ENCODE results near the gene MTSS2. TPM values are rescaled to one million over a fixed set of nuclear protein-coding genes. Genes with fewer than 3 reads are reported as not detected.

MTSS2 gene
- polyA plus RNA-seq, 1 experiment, result 57.9 TPM

DNA sequence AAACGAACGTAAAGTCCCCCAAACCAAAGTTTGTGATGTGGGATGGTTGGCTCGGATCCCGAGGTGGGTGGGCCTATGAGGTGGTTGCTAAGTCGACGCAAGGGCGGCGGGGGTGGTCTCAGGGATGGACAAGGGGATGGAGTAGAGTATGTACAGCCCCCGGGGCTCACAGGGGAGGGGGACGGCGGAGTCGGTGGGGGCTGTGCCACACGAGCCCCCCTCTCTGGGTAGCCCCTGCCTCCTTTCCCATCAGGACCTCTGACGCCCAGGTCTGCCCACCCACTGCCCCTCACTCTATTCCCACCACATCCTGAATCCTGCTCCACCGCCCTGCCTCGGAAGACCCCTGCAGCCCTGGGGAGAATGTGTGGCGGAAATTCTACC is 24.3 kb downstream of the MTSS2 start:
- POLR2A ChIA-PET, result no interaction called here
- Histone ChIP-seq H3K27me3 (ENCODE audit: control insufficient read depth, insufficient read depth, low read length) (no peaks in the 10 kb centered on the region), H3K4me3 (ENCODE audit: low read depth, low read length) (no peak overlapping the region), H3K9me3 (ENCODE audit: control insufficient read depth, insufficient read depth, low read length) (no peaks in the 10 kb centered on the region; the same call in 1 of the 2 replicates), H3K27ac (ENCODE audit: low read depth, low read length) (no peak overlapping the region)
- TF ChIP-seq, protein P1, sequence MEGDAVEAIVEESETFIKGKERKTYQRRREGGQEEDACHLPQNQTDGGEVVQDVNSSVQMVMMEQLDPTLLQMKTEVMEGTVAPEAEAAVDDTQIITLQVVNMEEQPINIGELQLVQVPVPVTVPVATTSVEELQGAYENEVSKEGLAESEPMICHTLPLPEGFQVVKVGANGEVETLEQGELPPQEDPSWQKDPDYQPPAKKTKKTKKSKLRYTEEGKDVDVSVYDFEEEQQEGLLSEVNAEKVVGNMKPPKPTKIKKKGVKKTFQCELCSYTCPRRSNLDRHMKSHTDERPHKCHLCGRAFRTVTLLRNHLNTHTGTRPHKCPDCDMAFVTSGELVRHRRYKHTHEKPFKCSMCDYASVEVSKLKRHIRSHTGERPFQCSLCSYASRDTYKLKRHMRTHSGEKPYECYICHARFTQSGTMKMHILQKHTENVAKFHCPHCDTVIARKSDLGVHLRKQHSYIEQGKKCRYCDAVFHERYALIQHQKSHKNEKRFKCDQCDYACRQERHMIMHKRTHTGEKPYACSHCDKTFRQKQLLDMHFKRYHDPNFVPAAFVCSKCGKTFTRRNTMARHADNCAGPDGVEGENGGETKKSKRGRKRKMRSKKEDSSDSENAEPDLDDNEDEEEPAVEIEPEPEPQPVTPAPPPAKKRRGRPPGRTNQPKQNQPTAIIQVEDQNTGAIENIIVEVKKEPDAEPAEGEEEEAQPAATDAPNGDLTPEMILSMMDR (IDR thresholded peaks at IDR 0.05; ENCODE audit: low read depth, low read length), result no peak
- no peak for DNase-seq (ENCODE audit: low read depth, low spot score)
- CTCF ChIA-PET, result interaction anchor here (0.5 to 2.2 kb wide), 3 partner anchors 8 to 109 kb away, joined by 5 to 13 read pairs (median 7); no protein-coding TSS in a partner anchor

DNA sequence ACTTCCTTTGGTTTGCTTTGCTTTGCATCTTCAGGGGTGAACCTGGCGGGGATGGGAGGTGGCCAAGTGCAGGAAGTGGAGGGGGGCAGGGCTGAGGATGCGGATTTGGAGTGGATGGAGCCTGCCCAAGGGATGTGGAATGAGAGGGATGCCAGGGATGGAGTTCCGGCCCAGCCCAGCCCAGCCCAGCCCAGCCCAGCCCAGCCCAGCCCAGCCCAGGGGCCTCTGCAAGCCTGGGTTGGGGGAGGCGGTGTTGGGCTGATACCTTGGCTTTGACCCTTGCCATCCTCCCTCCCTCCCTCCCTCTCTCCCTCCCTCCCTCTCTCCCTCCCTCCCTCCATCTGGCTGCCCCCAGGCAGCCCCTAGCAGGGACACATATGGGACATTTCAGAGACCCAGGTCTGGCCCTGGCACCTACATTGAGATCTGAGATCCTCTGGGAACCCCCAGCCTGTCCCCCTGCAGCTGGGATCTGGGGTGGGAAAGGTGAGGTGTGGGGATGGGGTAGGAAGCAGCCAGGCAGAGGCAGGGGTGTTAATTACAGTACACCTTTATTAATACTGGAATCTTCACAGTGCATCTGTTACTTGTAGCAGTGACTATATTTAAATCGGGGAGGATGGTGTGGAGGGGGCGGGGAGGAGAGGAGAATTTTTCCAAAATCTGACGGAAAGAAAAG is 25.0 kb downstream of the MTSS2 start:
- Histone ChIP-seq H3K27ac (ENCODE audit: low read depth, low read length) (no peak overlapping the region), H3K4me3 (ENCODE audit: low read depth, low read length) (no peak overlapping the region), H3K27me3 (ENCODE audit: control insufficient read depth, insufficient read depth, low read length) (no peaks in the 10 kb centered on the region), H3K9me3 (ENCODE audit: control insufficient read depth, insufficient read depth, low read length) (no peaks in the 10 kb centered on the region; the same call in 1 of the 2 replicates)
- ChIA-PET CTCF (no interaction called here), POLR2A (interaction anchor here (0.6 kb wide), 1 partner anchor 100 kb away, joined by 3 read pairs; no protein-coding TSS in a partner anchor)
- TF ChIP-seq, protein P1 (IDR thresholded peaks at IDR 0.05; ENCODE audit: low read depth, low read length), result no peak
- no peak for DNase-seq (ENCODE audit: low read depth, low spot score)

DNA sequence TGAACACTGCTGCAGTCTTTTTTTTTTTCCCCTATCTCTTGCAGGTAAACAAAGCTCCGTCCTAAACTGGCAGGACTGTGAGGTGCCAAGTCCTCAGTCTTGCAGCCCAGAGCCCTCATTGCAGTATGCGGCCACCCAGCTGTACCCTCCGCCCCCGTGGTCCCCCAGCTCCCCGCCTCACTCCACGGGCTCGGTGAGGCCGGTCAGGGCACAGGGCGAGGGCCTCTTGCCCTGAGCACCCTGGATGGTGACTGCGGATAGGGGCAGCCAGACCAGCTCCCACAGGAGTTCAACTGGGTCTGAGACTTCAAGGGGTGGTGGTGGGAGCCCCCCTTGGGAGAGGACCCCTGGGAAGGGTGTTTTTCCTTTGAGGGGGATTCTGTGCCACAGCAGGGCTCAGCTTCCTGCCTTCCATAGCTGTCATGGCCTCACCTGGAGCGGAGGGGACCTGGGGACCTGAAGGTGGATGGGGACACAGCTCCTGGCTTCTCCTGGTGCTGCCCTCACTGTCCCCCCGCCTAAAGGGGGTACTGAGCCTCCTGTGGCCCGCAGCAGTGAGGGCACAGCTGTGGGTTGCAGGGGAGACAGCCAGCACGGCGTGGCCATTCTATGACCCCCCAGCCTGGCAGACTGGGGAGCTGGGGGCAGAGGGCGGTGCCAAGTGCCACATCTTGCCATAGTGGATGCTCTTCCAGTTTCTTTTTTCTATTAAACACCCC is 25.7 kb downstream of the MTSS2 start:
- H3K4me3 ChIP-seq (ENCODE audit: low read depth, low read length), result no peak overlapping the region
- H3K27ac ChIP-seq (ENCODE audit: low read depth, low read length), result no peak overlapping the region
- no peaks in the 10 kb centered on the region for H3K27me3 ChIP-seq (ENCODE audit: control insufficient read depth, insufficient read depth, low read length)
- CTCF ChIA-PET, result interaction anchor here (1.0 to 1.3 kb wide), 3 partner anchors 15 to 111 kb away, joined by 3 to 8 read pairs (median 4); no protein-coding TSS in a partner anchor
- TF ChIP-seq, protein P1 (IDR thresholded peaks at IDR 0.05; ENCODE audit: low read depth, low read length), result no peak
- no peak for DNase-seq (ENCODE audit: low read depth, low spot score)
- POLR2A ChIA-PET, result interaction anchor here (0.6 to 0.7 kb wide), 2 partner anchors 91 to 101 kb away, joined by 3 to 5 read pairs; no protein-coding TSS in a partner anchor
- H3K9me3 ChIP-seq (ENCODE audit: control insufficient read depth, insufficient read depth, low read length), result no peaks in the 10 kb centered on the region; the same call in 1 of the 2 replicates

DNA sequence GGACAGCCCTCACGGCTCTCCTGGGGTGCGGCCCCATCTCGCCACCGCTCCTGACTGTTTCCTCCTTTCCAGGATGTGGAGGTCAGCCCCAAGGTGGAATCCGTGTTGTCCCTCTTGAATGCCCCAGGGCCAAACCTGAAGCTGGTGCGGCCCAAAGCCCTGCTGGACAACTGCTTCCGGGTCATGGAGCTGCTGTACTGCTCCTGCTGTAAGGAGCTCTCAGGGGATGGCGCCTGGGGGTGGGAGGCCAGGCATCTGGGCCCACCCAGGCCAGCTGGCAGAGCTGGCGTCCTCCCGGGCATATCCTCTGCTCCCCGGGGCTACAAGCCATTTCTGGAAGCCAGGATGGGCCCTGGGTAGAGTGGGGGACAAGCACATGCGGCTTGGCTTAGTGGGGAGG is 26.3 kb downstream of the MTSS2 start:
- CTCF ChIA-PET, result interaction anchor here (1.0 to 1.3 kb wide), 3 partner anchors 16 to 112 kb away, joined by 3 to 8 read pairs (median 4); no protein-coding TSS in a partner anchor
- POLR2A ChIA-PET, result no interaction called here
- no peak for DNase-seq (ENCODE audit: low read depth, low spot score)
- TF ChIP-seq, protein P1 (IDR thresholded peaks at IDR 0.05; ENCODE audit: low read depth, low read length), result no peak
- Histone ChIP-seq H3K27me3 (ENCODE audit: control insufficient read depth, insufficient read depth, low read length) (no peaks in the 10 kb centered on the region), H3K9me3 (ENCODE audit: control insufficient read depth, insufficient read depth, low read length) (no peaks in the 10 kb centered on the region; the same call in 1 of the 2 replicates), H3K4me3 (ENCODE audit: low read depth, low read length) (no peak overlapping the region), H3K27ac (ENCODE audit: low read depth, low read length) (no peak overlapping the region)

All from AG04450 (cell line).